Activated CD4-positive, alpha-beta memory T cell treated with anti-CD3 and anti-CD28 coated beads for 36 hours (primary cell): ENCODE results near the gene FKTN. TPM values are rescaled to one million over a fixed set of nuclear protein-coding genes. Genes with fewer than 3 reads are reported as not detected.
"Not testable (repeated sequence)": the region's sequence is repeated elsewhere in the genome, so short reads cannot be mapped to it uniquely, and the experiment has no call there.

Source experiments
- CTCF ChIA-PET: fragments of 350-600 bp; sonication (Branson Sonifier 250); formaldehyde crosslinking; loops from one replicate; lab custom pipeline; 2021; ENCODE audit warnings: antibody characterized with exemption, inconsistent platforms; lab: Charles Lee
- POLR2A ChIA-PET: fragments of 350-600 bp; sonication (Branson Sonifier 250); formaldehyde crosslinking; loops from one replicate; lab custom pipeline; 2021; ENCODE audit warnings: antibody characterized with exemption; lab: Charles Lee
- DNase-seq: peaks from one replicate; pipeline ENCODE4 v3.0.0-alpha.2; 2020
- H3K27ac Mint-ChIP-seq: one replicate; pipeline ENCODE4 v1.8.0; 2021; ENCODE audit warnings: mixed read lengths
- H3K27me3 Mint-ChIP-seq: one replicate; pipeline ENCODE4 v1.8.0; 2021; ENCODE audit warnings: mixed read lengths
- H3K36me3 Mint-ChIP-seq: one replicate; pipeline ENCODE4 v1.8.0; 2021; ENCODE audit warnings: mixed read lengths
- H3K4me1 Mint-ChIP-seq: one replicate; pipeline ENCODE4 v1.8.0; 2021; ENCODE audit warnings: low read depth, mixed read lengths
- H3K4me3 Mint-ChIP-seq: one replicate; pipeline ENCODE4 v1.8.0; 2021; ENCODE audit warnings: mild to moderate bottlenecking, mixed read lengths
- H3K9me3 Mint-ChIP-seq: one replicate; pipeline ENCODE4 v1.8.0; 2021; ENCODE audit warnings: mixed read lengths
- intact Hi-C: fragments of 100-400 bp; cut with micrococcal nuclease; formaldehyde crosslinking; loops from one replicate; pipeline ENCODE4 v1.15.1; 2023
- total RNA-seq, 2 experiments: library from RNA; stranded (reverse); gene quantifications; one replicate each; pipeline ENCODE4 v1.2.3, GENCODE V29; 2021

FKTN gene
- total RNA-seq, 2 experiments from 2014 or later = 15.8 to 16.8 TPM

GRCh38 chr9:105541838-105542237 lies 16.1 kb upstream of the FKTN start:
- Mint-ChIP-seq H3K36me3 (peaks cover 2% of the 10 kb centered on the region), H3K27me3 (no peaks in the 10 kb centered on the region), H3K4me3 (no peak overlapping the region), H3K27ac (peak overlapping the region; percentile 24), H3K9me3 (no peaks in the 10 kb centered on the region), H3K4me1 (peaks cover 9% of the 10 kb centered on the region)
- intact Hi-C loops = loop anchor here (1.0 to 10.0 kb wide), 5 partner anchors 15 to 1747 kb away; partner anchors contain the start of genes FSD1L and TMEM38B
- ChIA-PET CTCF (interaction anchor here (0.6 kb wide), 1 partner anchor 579 kb away, joined by 3 read pairs; no protein-coding TSS in a partner anchor), POLR2A (no interaction called here)
- no peak for DNase-seq

DNA sequence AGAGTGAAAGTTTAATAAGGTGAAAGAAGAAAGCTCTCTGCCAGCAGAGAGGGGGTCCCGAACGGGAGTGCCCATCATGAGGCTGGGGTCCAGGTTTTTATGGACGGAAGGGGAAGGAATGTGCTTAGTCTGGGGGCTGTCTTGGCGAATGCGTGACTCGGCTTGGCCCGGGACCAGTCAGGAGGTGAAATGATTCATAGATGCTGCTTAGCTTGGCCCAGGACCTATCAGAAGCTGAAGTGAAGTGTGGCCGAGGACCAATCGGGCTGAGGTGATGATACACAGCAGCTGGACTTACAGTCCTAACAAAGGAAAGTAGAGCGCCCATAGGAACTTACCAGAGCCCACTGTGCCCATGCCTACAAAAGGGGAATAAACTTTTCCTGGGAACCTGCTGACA lies 3.9 kb upstream of the FKTN start:
- CTCF ChIA-PET = no interaction called here
- POLR2A ChIA-PET = interaction anchor here (1.4 kb wide), 1 partner anchor 807 kb away, joined by 3 read pairs; the partner anchor contains the start of gene NIPSNAP3A
- no peak for DNase-seq
- Mint-ChIP-seq H3K27ac (no peak overlapping the region), H3K4me1 (peaks cover 12% of the 10 kb centered on the region), H3K4me3 (no peak overlapping the region), H3K27me3 (no peaks in the 10 kb centered on the region), H3K36me3 (peaks cover 3% of the 10 kb centered on the region), H3K9me3 (no peaks in the 10 kb centered on the region)
- intact Hi-C loops = no loop called here

DNA sequence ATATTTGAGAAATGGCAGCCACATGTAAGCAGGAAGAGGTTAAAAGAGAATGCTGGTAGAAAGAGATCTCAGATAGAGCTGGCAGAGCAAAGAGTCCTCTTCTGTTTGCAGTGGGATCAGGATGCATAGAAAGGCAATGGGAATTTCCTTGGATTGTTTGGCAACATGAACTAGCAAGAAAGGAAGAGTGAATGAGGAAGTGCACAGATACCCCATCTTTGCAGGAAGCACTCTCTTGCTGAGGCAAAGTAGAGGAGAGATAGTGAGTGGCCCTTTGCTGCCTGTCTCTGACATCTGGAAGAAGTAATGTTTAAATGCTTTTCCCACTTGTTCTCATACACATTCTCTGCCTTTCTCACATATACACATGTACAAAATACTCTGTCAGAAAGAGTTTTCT lies 14.5 kb downstream of the FKTN start:
- no peak for DNase-seq
- ChIA-PET POLR2A (no interaction called here), CTCF (no interaction called here)
- intact Hi-C loops = no loop called here
- Mint-ChIP-seq H3K4me1 (no peaks in the 10 kb centered on the region), H3K9me3 (peaks cover 30% of the 10 kb centered on the region), H3K27me3 (no peaks in the 10 kb centered on the region), H3K36me3 (peaks cover 34% of the 10 kb centered on the region), H3K4me3 (no peak overlapping the region), H3K27ac (no peak overlapping the region)

- H3K36me3 Mint-ChIP-seq = peaks cover 21% of the 10 kb centered on the region
- CTCF ChIA-PET, DNase-seq, POLR2A ChIA-PET, intact Hi-C loops, H3K9me3 Mint-ChIP-seq, H3K4me1 Mint-ChIP-seq, H3K27me3 Mint-ChIP-seq, H3K27ac Mint-ChIP-seq, H3K4me3 Mint-ChIP-seq: not testable (repeated sequence)
Measured at GRCh38 chr9:105579952-105580351, 22.0 kb downstream of the FKTN start.

GRCh38 chr9:105581550-105581949 lies 23.6 kb downstream of the FKTN start:
- H3K4me3 Mint-ChIP-seq, H3K9me3 Mint-ChIP-seq, intact Hi-C loops, H3K27ac Mint-ChIP-seq, POLR2A ChIA-PET, H3K27me3 Mint-ChIP-seq, CTCF ChIA-PET, H3K4me1 Mint-ChIP-seq, DNase-seq: not testable (repeated sequence)
- peaks cover 10% of the 10 kb centered on the region for H3K36me3 Mint-ChIP-seq

DNA sequence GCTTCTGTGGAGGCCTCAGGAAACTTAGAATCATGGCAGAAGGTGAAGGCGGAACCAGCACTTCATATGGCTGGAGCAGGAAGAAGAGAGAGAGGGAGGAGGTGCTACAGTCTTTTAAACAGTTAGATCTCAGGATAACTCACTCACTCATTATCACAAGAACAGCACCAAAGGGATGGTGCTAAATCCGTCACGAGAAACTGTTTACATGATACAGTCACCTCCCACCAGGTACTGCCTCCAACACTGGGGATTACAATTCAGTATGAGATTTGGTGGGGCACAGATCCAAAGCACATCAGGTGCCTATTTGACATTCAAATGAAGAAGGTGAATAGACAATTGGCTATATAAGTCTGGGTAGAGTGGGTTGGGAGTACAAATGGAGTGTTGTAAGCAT lies 35.2 kb downstream of the FKTN start:
- intact Hi-C loops = no loop called here
- H3K27me3 Mint-ChIP-seq = no peaks in the 10 kb centered on the region

GRCh38 chr9:105608721-105609598 lies 51.0 kb downstream of the FKTN start:
- no peaks in the 10 kb centered on the region for H3K27me3 Mint-ChIP-seq
- ChIA-PET CTCF (interaction anchor here (0.8 to 2.4 kb wide), 8 partner anchors 11 to 275 kb away, joined by 3 to 27 read pairs (median 3); no protein-coding TSS in a partner anchor), POLR2A (no interaction called here)
- intact Hi-C loops = loop anchor here (1.0 kb wide), 2 partner anchors 109 to 272 kb away; no protein-coding TSS in a partner anchor
- DNase-seq = no peak
- H3K9me3 Mint-ChIP-seq = peaks cover 3% of the 10 kb centered on the region
- H3K4me3 Mint-ChIP-seq = no peak overlapping the region
- H3K4me1 Mint-ChIP-seq = no peaks in the 10 kb centered on the region
- no peak overlapping the region for H3K27ac Mint-ChIP-seq
- peaks cover 13% of the 10 kb centered on the region for H3K36me3 Mint-ChIP-seq

More for the DNA sequence above, 35.2 kb downstream of the FKTN start:
- Mint-ChIP-seq H3K9me3 (peaks cover 18% of the 10 kb centered on the region), H3K27ac (no peak overlapping the region), H3K4me1 (no peaks in the 10 kb centered on the region), H3K4me3 (no peak overlapping the region), H3K36me3 (peaks cover 37% of the 10 kb centered on the region)
- no peak for DNase-seq
- ChIA-PET POLR2A (no interaction called here), CTCF (no interaction called here)

DNA sequence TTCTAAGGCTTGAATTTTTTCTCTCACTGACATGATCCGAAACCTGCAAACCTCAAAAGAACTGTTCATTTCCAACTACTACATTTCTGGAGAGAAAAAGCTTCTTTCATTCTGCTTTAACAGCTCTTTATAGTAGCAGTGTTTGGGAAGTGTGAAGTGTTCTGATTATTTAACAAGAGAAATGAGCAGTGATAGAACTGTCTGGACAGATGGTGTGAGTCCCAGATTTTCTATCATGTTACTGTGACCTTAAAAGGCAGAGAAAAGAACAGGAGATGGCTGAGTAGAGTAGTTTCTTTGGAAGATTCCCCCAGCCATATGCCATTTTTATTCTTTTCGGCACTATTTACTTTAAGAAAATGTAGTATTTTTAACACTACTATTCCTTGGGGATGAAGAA lies 63.1 kb downstream of the FKTN start:
- H3K36me3 Mint-ChIP-seq = peaks cover 12% of the 10 kb centered on the region
- no peak overlapping the region for H3K4me3 Mint-ChIP-seq
- no peaks in the 10 kb centered on the region for H3K4me1 Mint-ChIP-seq
- intact Hi-C loops = no loop called here
- DNase-seq = no peak
- ChIA-PET CTCF (interaction anchor here (1.2 to 1.3 kb wide), 2 partner anchors 15 to 17 kb away, joined by 4 read pairs; no protein-coding TSS in a partner anchor), POLR2A (no interaction called here)
- H3K9me3 Mint-ChIP-seq = no peaks in the 10 kb centered on the region
- H3K27me3 Mint-ChIP-seq = no peaks in the 10 kb centered on the region
- H3K27ac Mint-ChIP-seq = no peak overlapping the region

DNA sequence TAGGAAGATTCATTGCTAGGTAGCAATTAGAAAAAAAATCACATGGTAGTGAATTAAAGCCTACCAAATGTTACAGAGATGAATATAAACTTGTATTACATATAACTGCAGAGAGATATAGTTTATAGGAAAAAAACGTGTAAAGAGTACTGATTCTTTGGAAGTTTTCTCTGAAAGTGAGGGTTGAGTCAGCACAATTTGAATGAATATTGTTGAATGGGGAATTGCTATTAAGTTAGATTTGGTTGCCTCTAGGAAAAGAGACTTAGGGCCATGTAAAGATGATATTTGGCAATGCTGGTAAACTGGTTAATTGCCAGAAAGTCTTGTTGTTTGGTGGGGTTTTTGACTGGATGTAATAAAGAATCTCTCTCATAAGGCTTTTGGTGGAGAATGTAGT lies 67.2 kb downstream of the FKTN start:
- Mint-ChIP-seq H3K9me3 (no peaks in the 10 kb centered on the region), H3K4me3 (no peak overlapping the region), H3K27me3 (no peaks in the 10 kb centered on the region), H3K36me3 (peaks cover 35% of the 10 kb centered on the region), H3K4me1 (no peaks in the 10 kb centered on the region), H3K27ac (no peak overlapping the region)
- intact Hi-C loops = no loop called here
- DNase-seq = no peak
- ChIA-PET CTCF (interaction anchor here (1.1 kb wide), 1 partner anchor 17 kb away, joined by 3 read pairs; no protein-coding TSS in a partner anchor), POLR2A (no interaction called here)

DNA sequence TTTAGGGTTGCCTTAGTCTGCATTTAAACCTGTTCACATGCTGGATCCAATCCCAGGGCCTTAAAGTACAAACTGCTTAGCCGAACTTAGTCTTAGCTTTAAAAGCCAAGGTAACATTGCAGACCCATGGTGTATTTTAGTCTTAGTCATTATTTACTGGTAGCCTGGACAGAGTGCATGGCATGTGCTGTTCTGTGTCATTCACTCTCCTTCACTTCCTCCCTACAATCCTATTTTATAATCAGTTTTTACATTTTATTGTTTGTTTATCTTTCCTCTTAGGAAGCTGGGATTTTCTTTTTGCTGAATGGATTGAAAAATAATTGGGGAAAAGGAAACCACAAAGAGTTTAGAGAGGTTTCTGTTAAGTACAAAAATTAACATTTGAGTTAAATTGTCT lies 74.9 kb downstream of the FKTN start:
- DNase-seq = no peak
- ChIA-PET CTCF (no interaction called here), POLR2A (no interaction called here)
- H3K27me3 Mint-ChIP-seq = no peaks in the 10 kb centered on the region
- intact Hi-C loops = no loop called here
- peaks cover 27% of the 10 kb centered on the region for H3K36me3 Mint-ChIP-seq
- H3K4me1 Mint-ChIP-seq = no peaks in the 10 kb centered on the region
- H3K27ac Mint-ChIP-seq = no peak overlapping the region
- no peak overlapping the region for H3K4me3 Mint-ChIP-seq
- H3K9me3 Mint-ChIP-seq = no peaks in the 10 kb centered on the region

DNA sequence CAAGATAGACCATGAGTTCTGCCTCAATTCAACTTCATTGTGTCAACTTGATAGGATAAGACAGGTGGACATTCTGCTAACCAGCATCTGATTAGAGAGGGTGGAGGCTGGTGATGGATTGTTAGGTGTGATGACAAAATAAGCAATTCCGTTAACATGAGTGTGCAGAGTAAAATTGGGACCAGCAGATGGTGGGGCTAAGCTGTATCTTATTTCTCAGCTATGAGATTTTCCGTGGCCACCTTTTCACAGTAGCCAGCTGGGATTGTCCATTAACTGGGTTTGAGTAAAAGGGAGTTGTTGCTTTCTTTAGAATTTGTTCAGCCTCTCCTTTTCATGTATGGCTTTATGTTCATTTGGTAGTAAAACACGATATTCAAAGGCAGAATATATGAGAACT lies 75.5 kb downstream of the FKTN start:
- intact Hi-C loops = no loop called here
- Mint-ChIP-seq H3K27me3 (no peaks in the 10 kb centered on the region), H3K36me3 (peaks cover 25% of the 10 kb centered on the region), H3K27ac (no peak overlapping the region), H3K4me3 (no peak overlapping the region), H3K9me3 (no peaks in the 10 kb centered on the region), H3K4me1 (no peaks in the 10 kb centered on the region)
- CTCF ChIA-PET = interaction anchor here (1.3 kb wide), 1 partner anchor 85 kb away, joined by 4 read pairs; no protein-coding TSS in a partner anchor
- POLR2A ChIA-PET = no interaction called here
- no peak for DNase-seq

DNA sequence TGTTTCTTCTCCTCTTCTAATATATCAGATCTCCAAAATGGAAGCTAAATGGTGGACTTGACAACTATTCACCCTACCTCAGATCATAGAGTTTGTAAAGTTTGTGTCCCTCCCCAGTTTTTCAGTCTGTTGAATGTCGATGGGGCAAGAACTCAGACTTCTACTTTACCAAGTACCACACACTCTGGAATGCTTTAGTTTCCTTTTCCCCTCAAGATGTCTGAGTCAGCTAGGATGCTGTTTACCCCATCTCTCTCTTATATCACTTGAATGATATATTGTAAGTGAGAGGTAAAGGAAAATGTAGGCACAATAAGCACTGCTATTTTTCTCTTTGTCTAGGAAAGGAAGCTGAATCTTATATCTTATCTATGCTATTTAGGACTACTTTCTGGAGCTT lies 78.4 kb downstream of the FKTN start:
- Mint-ChIP-seq H3K27ac (no peak overlapping the region), H3K36me3 (peaks cover 19% of the 10 kb centered on the region), H3K4me1 (no peaks in the 10 kb centered on the region), H3K9me3 (no peaks in the 10 kb centered on the region), H3K27me3 (no peaks in the 10 kb centered on the region), H3K4me3 (no peak overlapping the region)
- intact Hi-C loops = no loop called here
- POLR2A ChIA-PET = no interaction called here
- CTCF ChIA-PET = interaction anchor here (0.8 to 1.5 kb wide), 2 partner anchors 16 to 27 kb away, joined by 3 to 4 read pairs; no protein-coding TSS in a partner anchor
- no peak for DNase-seq
